HS-27A (cell line): Measurements from ENCODE around the gene ZNF638.
"Not testable (repeated sequence)": the region's sequence is repeated elsewhere in the genome, so short reads cannot be mapped to it uniquely, and the experiment has no call there.

Experiments used
- DNase-seq: peaks from one replicate; pipeline ENCODE4 v3.0.0-alpha.2; 2012; ENCODE audit warnings: low read depth, missing footprints

Gene ZNF638

DNA sequence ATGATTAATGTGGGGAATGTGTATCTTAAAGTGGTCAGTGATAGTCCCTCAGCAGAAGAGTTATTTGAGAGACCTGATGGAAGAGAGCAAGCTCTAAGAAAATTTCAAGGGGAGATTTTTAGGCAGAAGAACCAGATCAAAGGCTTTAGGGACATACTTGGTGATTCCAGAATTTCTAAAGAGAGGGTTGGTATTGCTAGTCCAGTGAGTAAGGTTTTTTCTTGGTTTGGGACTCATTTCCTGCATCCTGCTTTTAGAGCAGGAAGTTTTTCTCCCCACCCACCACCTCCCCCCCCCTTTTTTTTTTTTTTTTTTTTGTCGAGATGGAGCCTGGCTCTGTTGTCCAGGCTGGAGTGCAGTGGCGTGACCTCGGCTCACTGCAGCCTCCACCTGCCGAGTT, 79.1 kb downstream of the ZNF638 start:
- DNase-seq = no peak

DNA sequence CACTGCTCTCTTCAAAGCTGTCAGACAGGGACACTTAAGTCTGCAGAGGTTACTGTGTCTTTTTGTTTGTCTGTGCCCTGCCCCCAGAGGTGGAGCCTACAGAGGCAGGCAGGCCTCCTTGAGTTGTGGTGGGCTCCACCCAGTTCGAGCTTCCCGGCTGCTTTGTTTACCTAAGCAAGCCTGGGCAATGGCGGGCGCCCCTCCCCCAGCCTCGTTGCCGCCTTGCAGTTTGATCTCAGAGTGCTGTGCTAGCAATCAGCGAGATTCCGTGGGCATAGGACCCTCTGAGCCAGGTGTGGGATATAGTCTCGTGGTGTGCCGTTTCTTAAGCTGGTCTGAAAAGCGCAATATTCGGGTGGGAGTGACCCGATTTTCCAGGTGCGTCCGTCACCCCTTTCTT, 85.3 kb downstream of the ZNF638 start:
- not testable (repeated sequence) for DNase-seq

DNA sequence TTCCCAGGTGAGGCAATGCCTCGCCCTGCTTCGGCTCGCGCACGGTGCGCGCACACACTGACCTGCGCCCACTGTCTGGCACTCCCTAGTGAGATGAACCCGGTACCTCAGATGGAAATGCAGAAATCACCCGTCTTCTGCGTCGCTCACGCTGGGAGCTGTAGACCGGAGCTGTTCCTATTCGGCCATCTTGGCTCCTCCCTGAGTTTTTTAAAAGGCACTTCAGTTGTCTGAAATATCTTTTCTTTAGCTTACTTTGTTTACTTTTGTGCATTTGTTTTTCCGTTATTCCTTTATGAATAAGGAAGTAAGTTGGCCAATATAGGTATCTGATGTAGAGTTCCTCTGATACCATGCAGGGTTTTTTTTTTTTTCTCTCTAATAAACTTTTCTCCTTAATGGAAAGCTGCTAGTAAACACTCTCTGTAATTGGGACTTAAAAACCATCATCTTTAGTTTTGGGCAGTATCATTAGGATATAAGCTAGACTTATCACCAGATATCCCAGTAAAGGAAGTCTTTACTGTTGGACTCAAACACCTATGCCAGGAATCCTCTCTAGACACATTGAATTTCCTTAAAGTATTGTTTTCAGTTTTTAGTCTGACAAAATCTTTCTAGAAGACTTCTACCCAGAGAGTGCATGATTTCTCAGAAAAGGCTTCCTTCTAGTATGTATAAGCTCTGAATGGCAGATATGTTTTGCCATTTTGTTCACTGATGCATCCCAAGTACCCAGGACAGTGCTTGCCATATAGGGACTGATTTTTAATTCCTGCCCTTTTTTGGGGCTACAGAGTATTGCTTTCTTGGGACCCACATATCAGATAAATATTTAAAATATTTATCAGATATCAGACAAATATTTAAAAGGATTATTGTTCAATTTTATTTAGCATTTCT, 86.0 kb downstream of the ZNF638 start:
- no peak for DNase-seq

DNA sequence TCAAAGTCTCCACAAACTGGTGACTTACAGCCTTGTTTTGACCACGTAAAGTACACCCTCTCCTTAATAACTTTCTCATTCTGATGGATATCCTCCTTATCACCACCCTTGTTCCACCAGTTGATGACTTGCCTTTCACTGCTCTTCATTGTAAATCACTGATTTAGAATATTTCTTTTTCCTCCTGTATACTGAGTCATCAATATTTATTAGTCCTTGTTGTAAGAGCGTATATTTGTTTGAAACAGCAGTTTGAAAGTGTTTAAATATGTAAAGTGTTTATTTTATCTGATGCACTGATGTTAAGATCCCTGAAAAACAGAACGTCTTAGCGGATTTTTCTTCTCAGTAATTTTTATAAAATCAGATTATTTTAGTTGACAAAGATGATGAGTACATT, 87.6 kb downstream of the ZNF638 start:
- DNase-seq = no peak

DNA sequence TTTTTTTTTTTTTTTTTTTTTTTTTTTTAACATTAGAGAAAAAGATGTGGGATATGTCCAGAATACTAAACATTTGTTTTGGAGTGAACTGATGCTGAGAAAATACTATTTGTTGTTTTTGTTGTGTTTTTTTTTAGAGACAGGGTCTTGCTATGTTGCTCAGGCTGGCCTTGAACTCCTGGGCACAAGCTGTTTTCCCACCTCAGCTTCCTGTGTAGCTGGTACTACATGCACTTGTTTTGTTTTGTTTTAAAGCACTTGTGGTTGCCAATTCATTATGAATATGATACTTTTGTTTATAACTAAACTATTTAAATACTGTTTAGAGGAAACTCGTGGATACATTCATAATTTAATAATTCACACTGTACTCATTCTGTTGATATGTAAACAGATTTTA, 88.4 kb downstream of the ZNF638 start:
- DNase-seq = no peak

DNA sequence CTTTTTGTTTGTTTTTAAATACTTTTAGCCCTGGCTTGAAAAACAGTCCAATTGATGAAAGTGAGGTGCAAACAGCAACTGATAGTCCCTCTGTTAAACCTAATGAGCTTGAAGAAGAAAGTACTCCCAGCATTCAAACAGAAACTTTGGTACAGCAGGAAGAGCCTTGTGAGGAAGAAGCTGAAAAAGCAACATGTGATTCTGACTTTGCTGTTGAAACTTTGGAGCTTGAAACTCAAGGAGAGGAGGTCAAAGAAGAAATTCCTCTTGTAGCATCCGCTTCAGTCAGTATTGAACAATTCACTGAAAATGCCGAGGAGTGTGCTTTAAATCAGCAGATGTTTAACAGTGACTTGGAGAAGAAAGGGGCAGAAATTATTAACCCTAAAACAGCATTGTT, 91.2 kb downstream of the ZNF638 start:
- no peak for DNase-seq

DNA sequence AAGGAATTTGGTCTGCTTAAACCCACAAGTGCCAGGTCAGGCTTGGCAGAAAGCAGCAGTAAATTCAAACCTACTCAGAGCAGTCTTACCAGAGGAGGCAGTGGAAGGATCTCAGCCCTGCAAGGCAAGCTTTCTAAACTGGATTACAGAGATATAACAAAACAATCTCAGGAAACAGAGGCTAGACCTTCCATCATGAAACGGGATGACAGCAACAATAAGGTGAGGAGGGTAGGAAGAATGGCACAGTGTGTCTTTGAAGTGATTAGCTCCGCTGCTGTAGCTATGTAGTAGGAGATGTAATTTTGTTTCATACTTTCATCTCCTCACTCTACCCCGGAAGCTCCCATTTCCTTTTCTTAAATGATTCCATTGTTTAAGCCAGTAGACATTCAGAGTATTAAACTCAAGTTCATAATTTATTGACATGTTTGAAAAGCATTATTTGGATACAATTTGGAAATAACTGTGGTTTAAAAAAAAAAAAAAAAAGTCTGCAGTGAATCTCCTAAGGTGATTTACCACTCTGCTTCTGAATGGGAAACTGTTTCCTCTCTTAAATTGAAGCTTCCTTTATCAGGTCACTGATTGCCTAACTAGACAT, 92.3 kb downstream of the ZNF638 start:
- DNase-seq = no peak

DNA sequence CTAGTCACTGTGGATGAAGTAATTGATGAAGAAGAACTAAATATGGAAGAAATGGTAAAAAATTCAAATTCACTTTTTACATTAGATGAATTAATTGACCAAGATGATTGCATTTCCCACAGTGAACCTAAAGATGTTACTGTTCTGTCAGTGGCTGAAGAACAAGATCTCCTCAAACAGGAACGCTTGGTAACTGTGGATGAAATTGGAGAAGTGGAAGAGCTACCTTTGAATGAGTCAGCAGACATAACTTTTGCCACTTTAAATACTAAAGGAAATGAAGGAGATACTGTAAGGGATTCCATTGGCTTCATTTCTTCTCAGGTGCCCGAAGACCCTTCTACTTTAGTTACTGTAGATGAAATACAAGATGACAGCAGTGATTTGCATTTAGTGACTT, 95.1 kb downstream of the ZNF638 start:
- no peak for DNase-seq

DNA sequence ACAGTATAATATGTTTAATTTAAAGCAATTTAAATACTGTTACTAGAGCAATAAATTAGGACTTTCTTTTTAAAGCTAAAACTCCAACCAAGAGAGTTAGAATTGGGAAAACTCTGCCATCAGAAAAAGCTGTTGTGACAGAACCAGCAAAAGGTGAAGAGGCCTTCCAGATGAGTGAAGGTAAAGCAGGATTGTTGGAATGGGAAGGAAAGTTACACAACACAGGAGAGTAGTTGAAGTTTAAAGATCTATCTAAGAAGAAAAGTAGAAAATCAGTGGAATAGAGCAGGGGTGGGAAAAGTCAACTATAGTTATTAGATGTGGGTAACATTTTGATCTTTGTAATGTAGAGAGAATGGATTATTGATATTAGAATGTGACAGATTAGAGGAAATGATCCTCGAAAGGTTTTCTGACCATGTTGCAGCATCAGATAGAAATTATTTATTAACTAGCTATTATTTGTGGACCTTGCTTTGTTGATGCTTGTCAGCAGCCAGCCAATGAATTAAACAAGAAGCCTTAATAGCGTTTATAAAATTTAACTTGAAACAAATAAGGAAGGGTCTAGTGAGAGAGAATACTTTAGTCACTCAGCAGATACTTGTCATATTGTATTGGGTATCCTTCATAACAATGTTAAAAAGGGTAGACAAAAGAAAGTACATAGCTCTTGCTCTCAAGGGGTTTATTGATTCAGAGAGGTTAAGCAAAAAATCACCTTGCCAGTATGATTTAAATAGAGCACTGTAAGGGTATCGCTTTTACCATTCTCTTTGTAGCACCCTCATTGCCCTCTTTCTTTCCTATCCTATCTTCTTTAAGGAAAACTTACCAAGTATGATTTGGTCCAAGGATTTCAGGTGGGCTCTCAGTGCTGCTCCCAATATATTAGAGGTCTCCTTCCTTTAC, 97.1 kb downstream of the ZNF638 start:
- no peak for DNase-seq

DNA sequence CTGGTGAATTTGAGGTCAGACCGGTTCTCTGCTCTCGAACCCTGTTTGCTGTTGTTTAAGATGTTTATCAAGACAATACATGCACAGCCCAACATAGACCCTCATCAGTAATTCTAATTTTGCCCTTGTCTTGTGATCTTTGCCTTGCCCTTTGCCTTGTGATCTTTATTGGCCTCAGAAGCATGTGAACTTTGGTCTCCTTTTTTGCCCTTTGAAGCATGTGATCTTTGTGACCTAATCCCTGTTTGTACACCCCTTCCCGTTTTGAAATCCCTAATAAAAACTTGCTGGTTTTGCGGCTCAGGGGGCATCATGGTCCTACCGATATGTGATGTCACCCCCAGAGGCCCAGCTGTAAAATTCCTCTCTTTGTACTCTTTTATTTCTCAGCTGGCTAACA, 113.6 kb downstream of the ZNF638 start:
- DNase-seq = not testable (repeated sequence)

DNA sequence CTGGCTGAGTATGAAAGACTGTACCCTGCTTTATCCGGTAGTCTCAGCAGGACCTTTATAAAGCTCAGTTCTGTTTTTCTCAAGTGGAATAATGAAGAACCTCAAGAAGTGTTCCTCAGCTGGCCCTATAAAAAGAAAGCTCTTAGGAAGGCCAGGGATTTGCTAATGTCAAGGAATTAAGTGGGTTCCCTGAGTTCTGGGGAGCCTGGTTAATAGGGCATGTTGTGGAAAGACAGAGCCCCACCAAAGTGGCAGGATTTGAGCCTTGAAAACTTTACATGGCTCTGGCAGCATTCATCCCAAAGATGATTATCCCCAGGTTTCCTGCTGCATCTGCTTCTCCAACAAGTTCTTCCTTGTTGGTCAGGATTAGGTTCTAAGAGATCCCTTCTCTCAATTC, 114.9 kb downstream of the ZNF638 start:
- no peak for DNase-seq

DNA sequence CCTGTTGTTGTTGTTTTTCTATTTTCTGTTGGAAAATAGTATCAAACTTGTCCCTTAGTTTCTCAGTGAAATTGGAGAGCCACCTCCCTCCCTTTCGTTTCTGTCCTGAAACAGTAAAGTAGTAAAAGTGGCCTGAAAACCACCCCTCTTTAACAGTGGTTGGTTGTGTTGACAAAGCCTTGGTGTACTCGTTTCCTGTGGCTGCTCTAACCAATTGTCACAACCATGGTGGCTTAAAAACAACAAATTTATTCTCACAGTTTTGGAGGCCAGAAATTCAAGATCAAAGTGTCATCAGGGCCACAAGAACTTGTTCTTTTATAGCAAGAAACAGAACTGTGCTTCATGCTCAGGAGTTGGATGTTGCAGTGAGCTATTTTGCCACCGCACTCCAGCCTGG, 117.8 kb downstream of the ZNF638 start:
- DNase-seq = no peak

DNA sequence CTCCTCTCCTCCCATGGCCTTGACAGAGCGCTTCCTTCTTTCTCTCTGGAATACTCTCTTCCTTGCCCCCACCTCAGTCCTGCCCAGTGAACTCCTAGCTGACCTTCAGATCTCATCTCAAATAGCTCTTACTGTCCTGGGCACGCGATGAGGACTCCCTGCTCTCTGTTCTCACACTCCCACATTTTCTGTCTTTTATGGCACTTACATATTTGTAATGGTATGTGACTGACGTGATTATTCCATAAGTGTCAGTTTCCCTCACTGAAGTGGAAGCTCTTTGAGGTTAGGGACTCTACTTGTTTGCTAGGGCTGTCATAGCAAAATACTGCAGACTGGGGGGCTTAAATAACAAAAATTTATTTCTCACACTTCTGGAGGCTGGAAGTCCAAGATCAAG, 120.1 kb downstream of the ZNF638 start:
- DNase-seq = no peak

DNA sequence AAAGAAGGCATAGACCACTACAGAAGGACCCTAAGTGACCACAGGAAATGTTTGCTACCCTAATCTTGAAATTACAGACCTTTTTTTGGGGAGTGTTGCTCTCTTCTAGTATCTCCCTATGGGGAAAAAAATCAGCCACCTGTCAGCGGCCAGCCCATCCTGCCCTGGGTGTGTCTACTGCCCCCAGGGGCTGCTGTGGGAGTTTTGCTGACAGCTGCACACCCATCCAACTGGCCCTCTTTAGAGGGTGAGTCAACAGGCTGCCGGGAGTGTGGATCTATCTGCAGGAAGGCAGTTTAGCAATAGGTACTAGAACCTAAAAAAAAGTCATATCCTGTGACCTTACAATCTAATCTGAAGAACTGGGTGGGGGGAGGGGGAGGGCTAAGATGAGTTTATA, 121.0 kb downstream of the ZNF638 start:
- DNase-seq = no peak

DNA sequence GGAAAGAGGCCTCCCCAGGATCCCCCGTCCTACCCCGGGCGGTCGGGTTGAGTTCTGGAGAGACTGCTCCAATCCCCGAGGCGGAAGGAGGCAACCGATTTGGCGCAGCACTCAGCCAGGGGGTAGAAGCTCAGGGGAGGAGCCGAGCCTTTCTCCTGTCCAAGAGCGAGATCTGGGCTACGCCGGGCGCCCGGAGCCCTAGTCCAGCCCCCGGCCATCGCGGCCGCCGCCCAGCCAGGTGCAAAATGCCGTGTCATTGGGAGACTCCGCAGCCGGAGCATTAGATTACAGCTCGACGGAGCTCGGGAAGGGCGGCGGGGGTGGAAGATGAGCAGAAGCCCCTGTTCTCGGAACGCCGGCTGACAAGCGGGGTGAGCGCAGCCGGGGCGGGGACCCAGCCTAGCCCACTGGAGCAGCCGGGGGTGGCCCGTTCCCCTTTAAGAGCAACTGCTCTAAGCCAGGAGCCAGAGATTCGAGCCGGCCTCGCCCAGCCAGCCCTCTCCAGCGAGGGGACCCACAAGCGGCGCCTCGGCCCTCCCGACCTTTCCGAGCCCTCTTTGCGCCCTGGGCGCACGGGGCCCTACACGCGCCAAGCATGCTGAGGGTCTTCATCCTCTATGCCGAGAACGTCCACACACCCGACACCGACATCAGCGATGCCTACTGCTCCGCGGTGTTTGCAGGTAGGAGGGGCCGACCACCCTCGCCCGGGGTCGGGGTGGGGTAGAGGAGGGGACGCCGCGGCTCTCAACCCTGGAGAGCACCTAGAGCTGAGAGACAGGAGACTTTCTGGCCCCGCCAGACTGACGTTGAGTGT, 122.0 kb downstream of the ZNF638 start, which contains the start of gene DYSF:
Gene DYSF, plus strand, starts transcription at position 158 of the 817 bp plus-strand sequence.
- no peak for DNase-seq

DNA sequence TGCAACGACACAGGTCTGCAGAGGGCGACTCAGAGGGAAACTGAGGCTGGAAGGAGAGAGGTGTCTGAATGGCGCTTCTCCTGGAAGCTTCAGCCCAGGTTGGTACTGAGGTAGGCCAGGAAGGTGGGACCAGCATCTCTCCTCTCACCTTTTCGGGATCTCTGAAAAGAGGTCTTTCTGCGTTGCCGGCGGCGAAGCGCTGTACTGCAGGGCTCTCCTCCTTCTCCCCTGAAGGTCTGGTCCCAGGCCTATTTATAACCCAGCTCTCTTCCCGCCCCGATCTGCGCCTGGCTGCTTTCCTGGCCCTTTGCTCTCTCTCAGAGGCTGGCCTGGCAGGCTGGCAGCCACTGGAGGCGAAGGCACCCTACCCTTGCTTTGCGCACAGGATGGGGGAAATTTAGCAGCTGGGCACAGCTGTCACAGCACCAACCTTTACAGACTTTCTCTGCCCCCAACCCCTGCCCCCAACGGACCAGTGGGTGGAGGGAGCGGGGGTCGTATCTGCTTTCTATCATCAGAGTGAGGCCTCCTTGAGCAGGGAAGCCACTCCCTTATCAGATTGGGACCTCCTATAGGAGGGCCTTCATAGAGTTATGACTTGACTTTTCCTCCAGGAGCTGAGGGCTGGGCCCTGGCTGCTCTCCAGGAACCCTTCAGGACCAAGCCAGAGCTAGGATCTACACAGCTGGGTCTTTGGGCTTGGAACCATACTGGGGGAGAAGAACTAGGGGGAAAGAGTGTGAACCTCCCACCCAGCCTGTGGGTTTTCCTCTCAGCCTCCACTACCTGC, 122.8 kb downstream of the ZNF638 start:
- no peak for DNase-seq

DNA sequence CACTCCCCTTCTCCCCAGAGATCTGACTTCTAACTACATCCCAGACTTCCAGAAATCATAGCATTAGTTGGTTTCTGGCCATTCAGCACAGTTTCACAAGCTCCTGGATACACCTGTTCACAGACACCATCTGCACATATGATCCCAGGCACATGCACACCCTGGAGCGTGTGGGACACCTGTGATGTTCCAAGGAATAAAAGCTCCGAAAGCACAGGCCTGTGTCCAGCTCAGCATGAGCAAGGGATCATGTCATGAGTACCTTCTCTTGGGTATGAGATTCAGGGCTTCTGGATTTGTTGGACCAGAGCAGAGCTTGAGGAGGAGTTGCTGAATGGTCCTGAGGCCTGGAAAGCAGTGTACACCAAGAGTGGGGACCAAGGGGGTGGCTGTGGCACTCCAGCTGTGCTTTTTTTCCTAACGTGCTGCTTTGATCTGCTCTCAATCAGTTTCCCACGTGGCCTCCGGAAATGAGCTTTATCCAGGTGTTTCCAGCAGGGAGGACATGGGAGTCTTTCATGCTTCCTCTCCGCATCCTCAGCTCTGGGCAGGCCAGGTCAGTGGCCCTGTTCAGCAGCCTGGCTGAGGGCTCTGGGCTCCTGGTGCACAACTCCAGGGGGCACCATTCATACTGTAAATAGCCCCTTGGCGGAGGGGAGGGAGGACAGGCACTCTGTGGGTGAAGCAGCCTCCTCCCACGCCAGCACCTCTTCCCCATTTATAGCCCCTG, 123.6 kb downstream of the ZNF638 start:
- DNase-seq = no peak

DNA sequence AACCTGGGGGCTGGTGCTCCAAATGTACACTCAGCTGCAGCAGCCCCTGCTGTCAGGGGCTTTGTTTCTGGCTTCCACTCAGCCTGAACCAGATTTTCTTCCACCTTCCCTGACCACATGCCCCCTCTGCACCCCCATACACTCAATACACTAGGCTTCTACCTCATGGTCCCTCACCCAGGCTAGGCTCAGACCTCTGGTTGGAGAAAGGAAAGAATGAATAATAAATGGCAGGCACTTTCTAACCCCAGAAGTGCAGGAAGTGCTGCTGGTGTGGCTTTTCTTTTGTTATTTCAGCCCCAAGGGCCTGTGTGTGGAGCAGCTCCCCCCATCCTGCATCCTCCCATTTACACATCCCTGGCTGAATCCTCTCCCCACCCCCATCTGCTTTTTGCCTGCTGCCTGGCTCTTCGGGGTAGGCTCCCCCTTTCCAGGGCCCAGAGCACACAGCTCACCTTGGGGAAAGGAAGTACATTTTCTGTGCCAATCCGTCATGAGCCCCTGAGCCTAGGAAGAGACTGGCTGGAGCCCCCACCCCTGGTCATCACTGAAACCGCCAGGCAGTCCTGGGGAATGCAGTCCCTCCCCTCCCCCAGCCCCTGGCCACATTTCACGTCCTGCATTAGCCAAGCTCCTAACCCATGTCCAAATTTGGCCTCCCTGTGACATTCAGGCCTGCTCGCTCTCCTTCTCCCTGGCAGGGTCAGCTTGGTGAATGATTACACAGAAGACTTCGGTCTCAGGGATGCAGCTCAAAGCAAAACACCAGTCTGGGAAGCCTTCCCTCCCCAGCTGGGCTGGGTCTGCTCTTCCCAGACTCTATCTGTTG, 124.4 kb downstream of the ZNF638 start:
- DNase-seq = no peak

DNA sequence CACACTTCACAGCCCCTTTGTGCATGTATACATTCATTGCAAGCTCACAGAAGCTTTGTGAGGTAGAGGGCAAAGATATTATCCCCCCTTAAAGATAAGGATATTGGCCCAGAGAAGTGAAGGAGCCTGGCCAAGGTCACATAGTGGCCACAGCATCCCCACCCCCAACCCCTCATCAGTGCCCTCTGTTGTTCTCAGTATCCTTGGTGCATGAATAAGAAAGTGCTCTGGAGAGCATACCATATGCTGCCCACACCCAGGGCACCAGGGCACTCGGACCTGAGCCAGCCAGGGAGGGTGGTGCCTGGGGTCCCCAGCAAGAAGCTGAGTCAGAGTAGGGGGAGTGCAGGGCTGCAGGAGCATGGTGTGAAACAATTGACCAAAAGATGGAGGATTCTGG, 125.0 kb downstream of the ZNF638 start:
- DNase-seq = no peak
